Stomach (tissue), 9 donors: ENCODE results near the gene MXI1. TPM values are rescaled to one million over a fixed set of nuclear protein-coding genes. Genes with fewer than 3 reads are reported as not detected.

Experiments
- DNase-seq, 2 donors: peaks; one replicate each; pipeline versions ENCODE4 v3.0.0 to v3.0.0-alpha.2; 2013 to 2019
- H3K27ac ChIP-seq, 5 donors: fragments of 200-600 bp in 4 of 5; sonication (generic) in 4 of 5; one replicate each; pipeline ENCODE4 v1.5.1; 2013 to 2019; ENCODE audit warnings: mild to moderate bottlenecking in 1 of 5, moderate library complexity in 1 of 5
- H3K27me3 ChIP-seq, 3 donors: fragments of 200-600 bp; sonication (generic); one replicate each; pipeline ENCODE4 v1.5.1; 2017 to 2019; ENCODE audit warnings: mixed run types in 1 of 3
- H3K36me3 ChIP-seq, 4 donors: fragments of 200-600 bp; sonication (generic); 1 replicate in 3 of 4; 2 replicates in 1 of 4; pipeline ENCODE4 v1.5.1; 2016 to 2019
- H3K4me1 ChIP-seq, 4 donors: fragments of 200-600 bp; sonication (generic); one replicate each; pipeline ENCODE4 v1.5.1; 2016 to 2019
- H3K4me3 ChIP-seq, 4 donors: fragments of 200-600 bp; sonication (generic) in 3 of 4; one replicate each; pipeline ENCODE4 v1.5.1; 2016 to 2019; ENCODE audit warnings: mild to moderate bottlenecking in 1 of 4
- H3K9me3 ChIP-seq, 4 donors: fragments of 200-600 bp; sonication (generic); one replicate each; pipeline ENCODE4 v1.5.1; 2016 to 2019
- EP300 ChIP-seq: sonication (generic); formaldehyde crosslinking; IDR thresholded peaks from one replicate; pipeline ENCODE4 v1.6.1; 2017; ENCODE audit warnings: antibody characterized with exemption
- POLR2A ChIP-seq, 4 donors: fragments of 450-650 bp; IDR thresholded peaks; one replicate each; pipeline ENCODE4 v1.6.1; 2016; ENCODE audit warnings: antibody characterized with exemption in 4 of 4, control low read depth in 2 of 4, mild to moderate bottlenecking in 1 of 4, moderate library complexity in 1 of 4
- POLR2AphosphoS5 ChIP-seq, 3 donors: sonication (generic); formaldehyde crosslinking; IDR thresholded peaks; one replicate each; pipeline ENCODE4 v1.6.1; 2016; ENCODE audit warnings: antibody characterized with exemption in 3 of 3
- WGBS, 5 donors: extraction: QIAGEN DNeasy Blood & Tissue Kit in 3 of 5; methylation state at CpG; one replicate each; pipeline versions ENCODE4 v1.1.5 to v1.1.7; 2013 to 2018; 5-methylcytosine and 5-hydroxymethylcytosine counted together
- intact Hi-C: fragments of 100-400 bp; cut with DNase I; formaldehyde crosslinking; loops from one replicate; pipeline ENCODE4 v1.15.1; 2023; ENCODE audit warnings: low total_unique reads
- polyA plus RNA-seq, 3 donors: library from polyadenylated mRNA; stranded (reverse); fragments of 200-250 nt; gene quantifications; one replicate each; pipeline ENCODE4 v1.2.3, GENCODE V29; 2013
- total RNA-seq, 5 donors: library from RNA; depleted of rRNA; stranded (reverse); fragments of >200 nt; gene quantifications; one replicate each; pipeline versions ENCODE4 v1.1.0 to v1.2.3, GENCODE V29; 2014 to 2016
- TF ChIP-seq, protein P1 (sequence below), 7 experiments: fragments of 450-650 bp in 4 of 7; fragments of 200-600 bp in 3 of 7; sonication (generic) in 3 of 7; IDR thresholded peaks; one replicate each; pipeline ENCODE4 v1.5.1; 2016 to 2019; ENCODE audit warnings: antibody characterized with exemption in 7 of 7, control low read depth in 2 of 7, mild to moderate bottlenecking in 1 of 7
- donor health status: healthy with polysubstance abuse.
- donor health status: Bipolar disorder and iron deficiency.
- donor health status: healthy.

MXI1 gene
- total and polyA plus RNA-seq, 8 donors = 3.5 to 163 (median 34.3) TPM

DNA sequence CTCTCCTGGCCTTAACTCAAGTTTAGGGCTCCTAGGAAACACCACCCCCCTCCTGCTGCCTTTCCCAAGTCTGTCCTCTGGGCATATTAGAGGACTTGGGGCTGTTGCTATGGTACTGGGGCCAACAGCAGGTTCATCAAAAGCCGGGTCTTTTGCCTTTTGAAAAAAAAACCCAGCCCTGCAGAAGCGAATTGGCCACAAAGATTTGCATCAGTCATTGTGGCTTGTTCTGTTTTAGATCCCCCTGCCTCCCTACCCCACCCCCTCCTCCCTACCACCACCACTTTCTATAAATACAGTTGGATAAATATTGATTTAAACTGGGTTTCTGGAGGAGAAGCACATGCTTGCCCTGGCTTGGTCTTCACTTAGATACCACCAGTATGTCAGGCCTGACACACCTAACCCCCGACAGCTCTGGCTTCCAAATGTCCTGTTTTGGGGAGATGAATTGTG is 7.0 kb downstream of the MXI1 start:
- TF ChIP-seq POLR2AphosphoS5 (IDR thresholded peaks at IDR 0.05) (no peak), POLR2A (IDR thresholded peaks at IDR 0.05) (no peak), EP300 (no peak)
- TF ChIP-seq, protein P1, sequence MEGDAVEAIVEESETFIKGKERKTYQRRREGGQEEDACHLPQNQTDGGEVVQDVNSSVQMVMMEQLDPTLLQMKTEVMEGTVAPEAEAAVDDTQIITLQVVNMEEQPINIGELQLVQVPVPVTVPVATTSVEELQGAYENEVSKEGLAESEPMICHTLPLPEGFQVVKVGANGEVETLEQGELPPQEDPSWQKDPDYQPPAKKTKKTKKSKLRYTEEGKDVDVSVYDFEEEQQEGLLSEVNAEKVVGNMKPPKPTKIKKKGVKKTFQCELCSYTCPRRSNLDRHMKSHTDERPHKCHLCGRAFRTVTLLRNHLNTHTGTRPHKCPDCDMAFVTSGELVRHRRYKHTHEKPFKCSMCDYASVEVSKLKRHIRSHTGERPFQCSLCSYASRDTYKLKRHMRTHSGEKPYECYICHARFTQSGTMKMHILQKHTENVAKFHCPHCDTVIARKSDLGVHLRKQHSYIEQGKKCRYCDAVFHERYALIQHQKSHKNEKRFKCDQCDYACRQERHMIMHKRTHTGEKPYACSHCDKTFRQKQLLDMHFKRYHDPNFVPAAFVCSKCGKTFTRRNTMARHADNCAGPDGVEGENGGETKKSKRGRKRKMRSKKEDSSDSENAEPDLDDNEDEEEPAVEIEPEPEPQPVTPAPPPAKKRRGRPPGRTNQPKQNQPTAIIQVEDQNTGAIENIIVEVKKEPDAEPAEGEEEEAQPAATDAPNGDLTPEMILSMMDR (IDR thresholded peaks at IDR 0.05) = no peak
- intact Hi-C loops = no loop called here
- Histone ChIP-seq H3K4me3 (no peak overlapping the region), H3K27me3 (no peaks in the 10 kb centered on the region), H3K36me3 (no peaks in the 10 kb centered on the region), H3K9me3 (no peaks in the 10 kb centered on the region), H3K27ac (peak overlapping the region; percentile 67 to 97 (median 78)), H3K4me1 (peaks cover 41 to 72% (median 57%) of the 10 kb centered on the region in 4 donors)
- DNase-seq = peak in 1 of 2 donors; percentile 66
- WGBS, 5 donors = 9 to 31% (median 18%) methylated on average over 3 of the region's 3 CpGs

DNA sequence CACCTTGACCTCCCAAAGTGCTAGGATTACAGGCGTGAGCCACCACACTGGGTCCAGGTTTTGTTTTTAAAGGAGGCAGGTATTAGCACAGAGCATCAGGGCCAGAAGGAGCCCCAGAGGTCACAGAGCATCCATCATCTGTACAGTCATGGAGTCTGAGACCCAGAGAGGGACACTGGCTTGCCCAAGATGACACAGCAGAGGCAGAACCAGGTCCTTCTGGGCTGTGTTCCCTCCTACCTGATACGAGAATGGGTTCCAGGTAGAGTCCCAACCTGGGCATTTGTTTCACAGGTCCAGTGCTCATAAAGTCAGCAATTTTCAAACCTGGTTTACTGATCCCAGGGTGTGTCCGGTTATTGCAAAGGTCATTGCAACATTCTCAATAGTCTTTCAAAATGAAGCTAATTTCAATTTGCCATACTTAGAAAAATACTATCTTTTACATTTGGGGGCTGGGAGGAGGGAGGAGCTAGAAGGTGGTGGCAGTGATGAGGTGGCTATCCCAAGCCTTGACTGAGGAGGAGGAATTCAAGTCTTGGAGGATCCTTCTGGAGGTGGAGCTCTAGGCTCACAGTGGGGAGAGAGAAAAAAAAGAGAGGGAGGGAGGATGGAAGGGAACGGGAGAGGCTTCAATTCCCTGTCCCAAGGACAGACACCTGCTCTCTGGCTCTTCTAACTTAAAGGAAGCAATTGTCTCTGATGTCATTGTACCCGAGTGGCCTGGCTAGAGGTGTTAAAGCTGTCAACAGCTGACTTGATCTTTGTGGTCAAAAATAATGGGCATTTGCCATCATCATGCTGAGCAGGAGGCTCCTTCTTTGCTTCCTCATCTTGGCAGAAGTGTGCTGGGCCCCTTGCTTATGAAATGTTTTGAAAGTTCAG is 8.1 kb downstream of the MXI1 start:
- Histone ChIP-seq H3K9me3 (no peaks in the 10 kb centered on the region), H3K36me3 (no peaks in the 10 kb centered on the region), H3K4me1 (peaks cover 48 to 78% (median 64%) of the 10 kb centered on the region in 4 donors), H3K27me3 (no peaks in the 10 kb centered on the region), H3K27ac (peak overlapping the region; percentile 36 to 97 (median 69)), H3K4me3 (no peak overlapping the region)
- TF ChIP-seq POLR2AphosphoS5 (IDR thresholded peaks at IDR 0.05) (no peak), EP300 (no peak), POLR2A (IDR thresholded peaks at IDR 0.05) (no peak)
- TF ChIP-seq, protein P1 (IDR thresholded peaks at IDR 0.05) = no peak
- intact Hi-C loops = no loop called here
- 77 to 86% (median 78%) methylated on average over 5 of the region's 5 CpGs for WGBS, 5 donors
- no peak for DNase-seq

GRCh38 chr10:110216240-110216639 is 8.8 kb downstream of the MXI1 start:
- peak in 1 of 2 donors; percentile 32 for DNase-seq
- H3K9me3 ChIP-seq = no peaks in the 10 kb centered on the region
- H3K4me1 ChIP-seq = peaks cover 54 to 85% (median 70%) of the 10 kb centered on the region in 4 donors
- H3K36me3 ChIP-seq = no peaks in the 10 kb centered on the region
- H3K27me3 ChIP-seq = no peaks in the 10 kb centered on the region
- intact Hi-C loops = no loop called here
- no peak for TF ChIP-seq POLR2A (IDR thresholded peaks at IDR 0.05)
- TF ChIP-seq, protein P1 (IDR thresholded peaks at IDR 0.05) = no peak
- no peak for TF ChIP-seq POLR2AphosphoS5 (IDR thresholded peaks at IDR 0.05)
- no peak for TF ChIP-seq EP300
- peak overlapping the region in 4 of 5 donors; percentile 36 to 97 (median 68) for H3K27ac ChIP-seq
- no peak overlapping the region for H3K4me3 ChIP-seq

DNA sequence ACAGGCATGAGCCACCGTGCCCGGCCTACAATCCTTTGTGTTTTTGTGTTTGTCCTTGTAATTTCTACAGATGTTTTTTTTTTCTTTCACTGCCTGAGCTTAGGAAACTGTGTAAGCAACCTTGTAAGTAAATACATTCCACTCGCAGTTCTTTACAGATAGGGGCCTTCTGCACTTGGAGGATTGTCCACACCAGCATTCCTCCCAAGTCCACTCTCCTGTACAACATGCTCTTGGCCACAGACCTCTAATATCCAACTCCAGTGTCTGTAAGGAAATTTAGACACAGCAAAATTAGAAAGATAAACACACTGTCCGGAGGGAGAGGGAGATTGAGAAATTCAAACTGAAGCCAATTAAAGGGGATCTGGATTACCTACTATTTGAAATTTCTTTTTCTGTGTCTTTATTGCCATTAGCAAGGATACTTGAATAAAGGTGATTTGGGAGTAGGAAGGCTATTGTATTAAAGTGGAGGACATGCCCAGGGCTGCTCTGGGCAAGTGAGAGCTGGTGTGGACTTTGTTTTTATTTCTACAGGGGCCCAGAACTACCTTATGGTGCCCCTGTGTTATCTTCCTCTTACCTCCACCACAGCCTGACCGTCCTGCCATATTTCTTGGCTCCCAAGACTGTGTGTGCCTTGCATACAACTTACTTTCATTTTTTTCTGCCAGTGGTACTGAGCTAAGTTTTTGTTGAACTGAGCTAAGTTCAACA is 9.7 kb downstream of the MXI1 start:
- TF ChIP-seq EP300 (no peak), POLR2AphosphoS5 (IDR thresholded peaks at IDR 0.05) (no peak), POLR2A (IDR thresholded peaks at IDR 0.05) (no peak)
- TF ChIP-seq, protein P1 (IDR thresholded peaks at IDR 0.05) = no peak
- peak in 1 of 2 donors; percentile 32 for DNase-seq
- intact Hi-C loops = no loop called here
- 20 to 36% (median 33%) methylated on average over 5 of the region's 5 CpGs for WGBS, 5 donors
- Histone ChIP-seq H3K27me3 (no peaks in the 10 kb centered on the region), H3K36me3 (no peaks in the 10 kb centered on the region), H3K4me3 (no peak overlapping the region), H3K9me3 (no peaks in the 10 kb centered on the region), H3K27ac (peak overlapping the region; percentile 56 to 97 (median 67)), H3K4me1 (peaks cover 57 to 87% (median 71%) of the 10 kb centered on the region in 4 donors)
